Colonic mucosa (tissue), 4 donors: Measurements from ENCODE around the gene TSPAN3. TPM values are rescaled to one million over a fixed set of nuclear protein-coding genes. Genes with fewer than 3 reads are reported as not detected.

Experiments
- DNase-seq: peaks from one replicate; pipeline ENCODE4 v3.0.0-alpha.2; 2020
- H3K27ac ChIP-seq: fragments of 200-600 bp; one replicate; pipeline ENCODE4 v1.8.0; 2021
- H3K27me3 ChIP-seq: fragments of 200-600 bp; one replicate; pipeline ENCODE4 v1.8.0; 2021
- H3K36me3 ChIP-seq: fragments of 200-600 bp; one replicate; pipeline ENCODE4 v1.8.0; 2021
- H3K4me1 ChIP-seq: fragments of 200-600 bp; one replicate; pipeline ENCODE4 v1.8.0; 2021; ENCODE audit warnings: mild to moderate bottlenecking
- H3K4me3 ChIP-seq: fragments of 200-600 bp; one replicate; pipeline ENCODE4 v1.8.0; 2021
- H3K9ac ChIP-seq, 2 donors: one replicate each; pipeline ENCODE4 v1.7.0; 2013; ENCODE audit warnings: control low read depth in 2 of 2, low read depth in 2 of 2, low read length in 2 of 2
- H3K9me3 ChIP-seq: fragments of 200-600 bp; one replicate; pipeline ENCODE4 v1.8.0; 2021
- intact Hi-C: fragments of 100-400 bp; cut with DNase I; formaldehyde crosslinking; loops from one replicate; pipeline ENCODE4 v1.14.1; 2022
- total RNA-seq, 2 donors: library from RNA; stranded (reverse); fragmentation: NEBNext Ultra II Directional in 1 of 2; extraction: Animal tissue kit (Norgen Biotek cat#: 25700) in 1 of 2; gene quantifications; one replicate each; pipeline ENCODE4 v1.2.1, GENCODE V29; 2021
- TF ChIP-seq, protein P1 (sequence below): fragments of 200-600 bp; IDR thresholded peaks from one replicate; pipeline ENCODE4 v1.8.0; 2022; ENCODE audit warnings: antibody characterized with exemption, mild to moderate bottlenecking
- donor health status: healthy.
- donor health status: DM: no; HTN: no; CAD: no.
- donor health status: DM: no; HTN: no; CAD: no.

TSPAN3 gene
- total RNA-seq, 2 donors from 2014 or later: 594 to 841 TPM

DNA sequence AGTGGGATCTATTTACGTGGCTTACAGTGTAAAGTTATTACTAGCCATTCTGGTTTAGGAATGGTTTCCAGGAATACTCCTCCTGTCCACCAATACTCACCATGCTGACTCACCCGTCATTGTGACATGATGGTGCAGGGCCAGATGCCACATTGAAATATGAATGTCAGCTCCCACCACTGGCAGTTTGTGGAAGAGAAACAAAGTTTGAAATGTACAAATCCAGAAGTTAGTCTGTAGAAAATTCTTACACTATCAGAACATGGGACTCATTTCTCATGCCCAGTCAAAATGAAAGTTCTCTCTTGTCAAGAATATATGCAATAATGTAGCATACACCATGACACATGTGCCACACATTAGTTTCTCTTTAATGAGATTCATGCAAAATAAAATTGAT, 14.4 kb upstream of the TSPAN3 start:
- Histone ChIP-seq H3K27me3 (no peaks in the 10 kb centered on the region), H3K36me3 (no peaks in the 10 kb centered on the region), H3K27ac (no peak overlapping the region), H3K9me3 (no peaks in the 10 kb centered on the region), H3K4me1 (no peaks in the 10 kb centered on the region), H3K9ac (no peak overlapping the region), H3K4me3 (no peak overlapping the region)
- intact Hi-C loops: no loop called here
- TF ChIP-seq, protein P1, sequence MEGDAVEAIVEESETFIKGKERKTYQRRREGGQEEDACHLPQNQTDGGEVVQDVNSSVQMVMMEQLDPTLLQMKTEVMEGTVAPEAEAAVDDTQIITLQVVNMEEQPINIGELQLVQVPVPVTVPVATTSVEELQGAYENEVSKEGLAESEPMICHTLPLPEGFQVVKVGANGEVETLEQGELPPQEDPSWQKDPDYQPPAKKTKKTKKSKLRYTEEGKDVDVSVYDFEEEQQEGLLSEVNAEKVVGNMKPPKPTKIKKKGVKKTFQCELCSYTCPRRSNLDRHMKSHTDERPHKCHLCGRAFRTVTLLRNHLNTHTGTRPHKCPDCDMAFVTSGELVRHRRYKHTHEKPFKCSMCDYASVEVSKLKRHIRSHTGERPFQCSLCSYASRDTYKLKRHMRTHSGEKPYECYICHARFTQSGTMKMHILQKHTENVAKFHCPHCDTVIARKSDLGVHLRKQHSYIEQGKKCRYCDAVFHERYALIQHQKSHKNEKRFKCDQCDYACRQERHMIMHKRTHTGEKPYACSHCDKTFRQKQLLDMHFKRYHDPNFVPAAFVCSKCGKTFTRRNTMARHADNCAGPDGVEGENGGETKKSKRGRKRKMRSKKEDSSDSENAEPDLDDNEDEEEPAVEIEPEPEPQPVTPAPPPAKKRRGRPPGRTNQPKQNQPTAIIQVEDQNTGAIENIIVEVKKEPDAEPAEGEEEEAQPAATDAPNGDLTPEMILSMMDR: no peak
- DNase-seq: no peak

DNA sequence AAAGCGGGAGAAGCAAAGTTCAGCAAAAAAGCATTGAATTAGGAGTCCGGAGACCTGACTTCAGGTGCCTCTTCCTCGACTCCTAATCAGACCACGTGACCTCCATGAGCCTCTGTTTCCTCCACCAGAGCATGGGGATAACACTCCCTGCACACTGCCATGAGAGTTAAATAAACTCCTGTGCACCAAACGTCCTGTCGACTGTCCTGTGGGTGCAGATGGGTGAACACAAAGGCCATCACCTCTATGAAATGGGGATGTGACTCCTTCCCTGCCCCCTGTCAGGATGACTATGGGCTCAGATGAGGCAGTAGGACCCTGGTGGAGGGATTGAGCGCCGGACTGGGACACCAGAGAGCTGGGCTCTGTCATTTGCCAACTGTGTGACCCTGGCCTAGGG, 13.5 kb upstream of the TSPAN3 start:
- intact Hi-C loops: no loop called here

DNA sequence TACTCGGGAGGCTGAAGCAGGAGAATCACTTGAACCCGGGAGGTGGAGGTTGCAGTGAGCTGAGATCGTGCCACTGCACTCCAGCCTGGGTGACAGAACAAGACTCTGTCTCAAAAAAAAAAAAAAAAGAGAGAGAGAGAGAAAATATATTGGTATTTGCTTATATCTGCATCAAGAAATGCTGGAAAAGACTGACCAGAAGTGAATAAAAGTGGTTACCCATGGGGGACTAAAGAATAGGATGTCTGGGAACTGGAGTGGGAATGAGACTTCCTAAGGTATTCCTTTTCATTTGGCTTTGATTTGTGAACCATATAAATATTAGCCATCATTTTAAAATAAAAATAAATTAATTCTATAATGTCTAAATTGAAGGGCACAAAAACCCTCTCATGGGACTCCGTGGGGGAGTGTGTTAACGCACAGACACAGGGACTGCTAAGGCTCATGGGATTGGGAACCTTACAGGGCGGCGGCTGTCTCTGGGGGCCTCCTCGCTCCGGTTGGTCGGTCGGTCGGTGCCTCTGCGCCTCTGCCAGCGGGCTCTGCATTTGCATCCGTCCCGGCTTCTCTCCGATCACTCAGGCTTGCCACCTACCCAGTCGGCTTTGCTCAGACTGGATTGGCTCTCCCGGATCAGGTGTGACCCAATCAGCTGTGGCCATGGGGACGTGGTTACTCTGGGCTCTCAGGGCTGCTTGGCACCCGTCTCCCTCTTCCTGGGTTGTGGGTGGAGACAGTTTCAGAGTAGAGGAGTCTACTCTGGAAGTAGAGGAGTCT, 12.7 kb upstream of the TSPAN3 start:
- H3K9ac ChIP-seq: no peak overlapping the region
- DNase-seq: peak; percentile 93
- H3K9me3 ChIP-seq: no peaks in the 10 kb centered on the region
- intact Hi-C loops: no loop called here
- H3K4me3 ChIP-seq: peak overlapping the region; percentile 18
- no peaks in the 10 kb centered on the region for H3K27me3 ChIP-seq
- H3K4me1 ChIP-seq: no peaks in the 10 kb centered on the region
- H3K27ac ChIP-seq: no peak overlapping the region
- TF ChIP-seq, protein P1: no peak
- no peaks in the 10 kb centered on the region for H3K36me3 ChIP-seq

More for the DNA sequence above, 13.5 kb upstream of the TSPAN3 start:
- Histone ChIP-seq H3K4me1 (no peaks in the 10 kb centered on the region), H3K9me3 (no peaks in the 10 kb centered on the region), H3K27ac (no peak overlapping the region), H3K9ac (no peak overlapping the region), H3K27me3 (no peaks in the 10 kb centered on the region), H3K36me3 (no peaks in the 10 kb centered on the region), H3K4me3 (no peak overlapping the region)
- no peak for DNase-seq
- TF ChIP-seq, protein P1: no peak

DNA sequence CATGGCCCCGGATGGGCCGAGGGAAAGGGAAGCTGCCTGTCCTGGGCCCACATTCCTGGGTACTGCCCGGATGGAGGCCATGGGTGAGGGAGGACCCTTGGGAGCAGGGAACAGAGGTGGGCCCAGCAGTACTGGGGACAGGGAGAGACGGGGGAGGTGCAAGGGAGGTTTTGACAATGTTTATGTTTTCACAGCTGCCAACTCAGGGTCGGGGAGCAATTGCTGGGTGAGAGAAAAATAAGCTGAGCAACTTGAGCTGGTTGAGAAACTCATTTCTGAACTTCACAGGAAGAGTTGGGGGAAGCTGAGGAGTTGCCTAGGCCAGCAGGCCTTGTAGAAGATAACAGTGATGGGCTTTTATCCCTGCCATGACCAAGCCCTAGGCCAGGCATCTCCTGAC, 11.1 kb upstream of the TSPAN3 start:
- Histone ChIP-seq H3K4me1 (no peaks in the 10 kb centered on the region), H3K4me3 (no peak overlapping the region), H3K36me3 (no peaks in the 10 kb centered on the region), H3K9ac (no peak overlapping the region), H3K27ac (no peak overlapping the region), H3K27me3 (no peaks in the 10 kb centered on the region), H3K9me3 (no peaks in the 10 kb centered on the region)
- TF ChIP-seq, protein P1: no peak
- DNase-seq: no peak
- intact Hi-C loops: no loop called here

DNA sequence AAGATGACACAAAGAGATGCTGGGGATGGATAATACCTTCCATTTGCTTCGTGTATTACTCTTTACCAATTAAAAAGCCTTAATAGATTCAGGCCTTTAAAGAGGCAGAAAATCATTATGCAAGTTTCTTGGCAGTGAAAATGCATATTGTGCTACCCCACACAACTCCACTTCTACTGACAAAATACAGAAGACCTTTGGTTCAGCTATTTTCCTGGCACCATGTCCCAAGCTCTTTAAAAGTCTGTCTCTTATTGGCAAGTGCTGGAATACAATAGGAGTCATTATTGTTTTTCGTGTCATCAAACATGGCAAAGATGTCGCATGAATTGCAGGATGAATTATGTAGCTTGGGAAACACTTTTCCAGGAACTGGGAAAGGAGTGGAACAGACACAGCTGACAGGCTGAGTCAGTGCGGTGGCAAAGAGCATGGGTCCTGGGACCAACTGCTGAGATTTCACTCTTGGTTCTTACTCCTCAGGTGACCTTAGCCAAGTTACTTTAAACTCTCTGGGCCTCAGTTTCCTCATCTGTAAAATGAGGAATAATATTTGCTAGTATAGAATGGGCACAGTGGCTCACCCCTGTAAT, 5.5 kb upstream of the TSPAN3 start:
- intact Hi-C loops: no loop called here
- no peaks in the 10 kb centered on the region for H3K27me3 ChIP-seq
- no peaks in the 10 kb centered on the region for H3K36me3 ChIP-seq
- no peak overlapping the region for H3K4me3 ChIP-seq
- no peak overlapping the region for H3K9ac ChIP-seq
- H3K9me3 ChIP-seq: no peaks in the 10 kb centered on the region
- TF ChIP-seq, protein P1: no peak
- no peaks in the 10 kb centered on the region for H3K4me1 ChIP-seq
- DNase-seq: no peak
- no peak overlapping the region for H3K27ac ChIP-seq
